WERI-Rb-1 (cell line): ENCODE results near the gene ADCY2.

Source experiments
- DNase-seq: peaks from one replicate; pipeline ENCODE4 v3.0.0-alpha.2; 2020
- H3K27ac ChIP-seq: fragments of 250-450 bp; sonication (Bioruptor Pico); 2 replicates; pipeline ENCODE4 v1.5.1; 2020; ENCODE audit warnings: mild to moderate bottlenecking, moderate library complexity
- H3K27me3 ChIP-seq: fragments of 250-450 bp; sonication (Bioruptor Pico); 2 replicates; pipeline ENCODE4 v1.5.1; 2021; ENCODE audit warnings: mild to moderate bottlenecking, low read depth, moderate library complexity; ENCODE audit not compliant: insufficient read depth, severe bottlenecking
- H3K36me3 ChIP-seq: fragments of 250-450 bp; sonication (Bioruptor Pico); 2 replicates; pipeline ENCODE4 v1.5.1; 2020; ENCODE audit warnings: mild to moderate bottlenecking, moderate library complexity
- H3K4me3 ChIP-seq: 2 replicates; pipeline ENCODE4 v1.5.1; 2011; ENCODE audit warnings: low read depth, mild to moderate bottlenecking, control low read depth, low read length
- H3K9me3 ChIP-seq: fragments of 250-450 bp; sonication (Bioruptor Pico); 2 replicates; pipeline ENCODE4 v1.5.1; 2021; ENCODE audit warnings: mild to moderate bottlenecking, moderate library complexity; ENCODE audit not compliant: severe bottlenecking
- TF ChIP-seq, protein P1 (sequence below): IDR thresholded peaks from 2 replicates; pipeline ENCODE4 v1.5.1; 2011; ENCODE audit warnings: low read depth, mild to moderate bottlenecking, control low read depth, inconsistent platforms, low read length

Gene ADCY2

DNA sequence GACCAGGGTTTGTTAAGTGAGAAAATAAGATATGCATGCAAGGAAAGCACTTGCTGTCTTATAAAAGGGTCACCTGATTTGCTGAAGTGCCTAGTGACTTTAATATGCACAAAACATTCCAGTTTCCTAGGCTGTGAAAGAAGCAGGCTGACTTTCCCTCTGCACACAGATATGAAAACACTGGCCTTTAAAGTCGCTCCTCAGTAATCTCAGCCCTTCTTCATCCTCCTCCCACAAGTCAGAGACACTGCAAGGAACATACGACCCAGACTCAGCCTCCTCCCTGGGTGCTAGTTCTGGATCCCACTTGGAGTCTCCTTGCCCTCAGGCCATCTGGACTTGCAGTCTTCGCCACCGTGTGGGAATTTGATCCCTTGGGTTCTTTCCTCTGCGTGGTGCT, 288.9 kb downstream of the ADCY2 start:
- peaks cover 8% of the 10 kb centered on the region for H3K36me3 ChIP-seq
- H3K27ac ChIP-seq, result no peak overlapping the region
- H3K4me3 ChIP-seq, result no peak overlapping the region
- TF ChIP-seq, protein P1, sequence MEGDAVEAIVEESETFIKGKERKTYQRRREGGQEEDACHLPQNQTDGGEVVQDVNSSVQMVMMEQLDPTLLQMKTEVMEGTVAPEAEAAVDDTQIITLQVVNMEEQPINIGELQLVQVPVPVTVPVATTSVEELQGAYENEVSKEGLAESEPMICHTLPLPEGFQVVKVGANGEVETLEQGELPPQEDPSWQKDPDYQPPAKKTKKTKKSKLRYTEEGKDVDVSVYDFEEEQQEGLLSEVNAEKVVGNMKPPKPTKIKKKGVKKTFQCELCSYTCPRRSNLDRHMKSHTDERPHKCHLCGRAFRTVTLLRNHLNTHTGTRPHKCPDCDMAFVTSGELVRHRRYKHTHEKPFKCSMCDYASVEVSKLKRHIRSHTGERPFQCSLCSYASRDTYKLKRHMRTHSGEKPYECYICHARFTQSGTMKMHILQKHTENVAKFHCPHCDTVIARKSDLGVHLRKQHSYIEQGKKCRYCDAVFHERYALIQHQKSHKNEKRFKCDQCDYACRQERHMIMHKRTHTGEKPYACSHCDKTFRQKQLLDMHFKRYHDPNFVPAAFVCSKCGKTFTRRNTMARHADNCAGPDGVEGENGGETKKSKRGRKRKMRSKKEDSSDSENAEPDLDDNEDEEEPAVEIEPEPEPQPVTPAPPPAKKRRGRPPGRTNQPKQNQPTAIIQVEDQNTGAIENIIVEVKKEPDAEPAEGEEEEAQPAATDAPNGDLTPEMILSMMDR, result no peak
- peaks cover 3% of the 10 kb centered on the region for H3K9me3 ChIP-seq
- H3K27me3 ChIP-seq, result no peaks in the 10 kb centered on the region
- no peak for DNase-seq

DNA sequence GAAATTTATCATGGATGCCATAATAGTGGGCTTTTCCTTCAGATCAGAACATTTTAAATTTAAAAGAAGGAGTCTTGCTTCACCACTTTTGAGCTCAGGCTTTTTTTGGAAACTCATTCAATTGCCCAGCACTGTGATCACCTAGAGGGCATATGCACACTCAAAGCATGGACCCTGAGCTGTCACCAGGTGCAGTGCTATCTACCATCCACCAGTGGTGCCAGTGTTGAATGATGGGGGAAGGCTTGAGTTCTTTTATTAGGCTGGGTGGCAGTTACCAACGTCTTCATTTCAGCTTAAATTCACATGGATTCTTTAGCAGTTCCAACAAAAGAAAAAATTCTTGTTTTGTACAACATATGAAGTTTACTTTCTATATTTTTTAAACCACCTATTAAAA, 290.9 kb downstream of the ADCY2 start:
- peak; percentile 51 for DNase-seq
- TF ChIP-seq, protein P1, result peak; percentile 63
- H3K27me3 ChIP-seq, result no peaks in the 10 kb centered on the region
- H3K27ac ChIP-seq, result no peak overlapping the region
- H3K4me3 ChIP-seq, result no peak overlapping the region
- H3K9me3 ChIP-seq, result peaks cover 5% of the 10 kb centered on the region
- H3K36me3 ChIP-seq, result peaks cover 20% of the 10 kb centered on the region

DNA sequence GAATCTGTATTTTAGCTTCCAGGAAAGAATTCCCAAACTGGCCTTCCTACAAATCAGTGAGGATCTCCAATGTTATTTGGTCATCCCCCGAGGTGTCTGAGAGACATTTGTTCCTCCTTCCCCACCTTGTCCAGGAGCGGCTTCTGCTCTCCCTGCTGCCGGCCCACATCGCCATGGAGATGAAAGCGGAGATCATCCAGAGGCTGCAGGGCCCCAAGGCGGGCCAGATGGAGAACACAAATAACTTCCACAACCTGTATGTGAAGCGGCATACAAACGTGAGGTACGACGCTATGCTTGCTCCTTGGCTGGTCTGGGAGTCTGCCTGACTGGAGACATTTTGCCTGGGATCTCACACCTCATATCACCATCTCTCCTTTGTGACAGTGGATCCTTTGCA, 294.6 kb downstream of the ADCY2 start:
- H3K4me3 ChIP-seq, result no peak overlapping the region
- peaks cover 15% of the 10 kb centered on the region for H3K9me3 ChIP-seq
- TF ChIP-seq, protein P1, result no peak
- no peaks in the 10 kb centered on the region for H3K27me3 ChIP-seq
- DNase-seq, result peak; percentile 74
- H3K27ac ChIP-seq, result peak overlapping the region; percentile 33
- H3K36me3 ChIP-seq, result peaks cover 37% of the 10 kb centered on the region

DNA sequence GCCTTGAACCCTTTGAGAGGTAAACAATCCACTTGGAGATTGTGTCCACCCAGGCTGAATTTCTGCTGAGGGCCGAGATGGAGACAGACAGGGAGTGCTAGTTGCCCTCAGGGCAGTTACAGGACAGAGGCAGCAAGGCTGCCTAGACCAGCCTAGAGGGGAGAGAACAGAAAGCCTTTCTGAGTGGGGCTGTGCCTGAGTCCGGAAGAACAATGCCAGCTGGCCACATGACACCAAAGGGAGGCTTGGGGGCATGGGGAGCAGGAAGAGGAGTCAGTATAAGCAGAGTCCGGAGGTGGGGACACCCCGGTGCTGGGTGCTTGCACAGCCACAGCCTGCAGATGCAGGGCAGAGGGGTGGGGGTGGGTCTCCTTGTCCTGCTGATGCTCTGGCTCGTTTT, 309.3 kb downstream of the ADCY2 start:
- H3K36me3 ChIP-seq, result peaks cover 46% of the 10 kb centered on the region
- TF ChIP-seq, protein P1, result no peak
- no peak overlapping the region for H3K4me3 ChIP-seq
- H3K27me3 ChIP-seq, result no peaks in the 10 kb centered on the region
- no peak overlapping the region for H3K27ac ChIP-seq
- H3K9me3 ChIP-seq, result no peaks in the 10 kb centered on the region
- no peak for DNase-seq

DNA sequence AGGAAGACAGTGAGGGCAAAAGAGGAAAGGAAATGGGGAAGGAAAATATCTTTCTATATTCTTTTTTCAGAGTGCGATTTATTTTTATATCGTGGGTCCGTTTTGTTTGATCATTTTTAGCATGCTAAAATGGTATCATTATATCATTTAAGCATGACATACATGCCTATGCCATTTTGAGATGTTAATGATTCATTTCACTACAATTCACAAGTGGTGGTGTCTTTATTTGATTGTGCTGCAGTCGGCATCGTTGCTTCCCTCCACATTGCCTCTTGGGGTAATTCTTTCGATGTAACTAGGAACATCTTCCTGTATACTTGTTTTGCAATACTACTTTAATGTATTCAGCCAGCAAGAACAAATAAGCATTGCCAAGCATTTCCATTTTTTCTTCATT, 309.8 kb downstream of the ADCY2 start:
- Histone ChIP-seq H3K27ac (no peak overlapping the region), H3K9me3 (no peaks in the 10 kb centered on the region), H3K36me3 (peaks cover 51% of the 10 kb centered on the region), H3K27me3 (no peaks in the 10 kb centered on the region), H3K4me3 (no peak overlapping the region)
- DNase-seq, result no peak
- TF ChIP-seq, protein P1, result no peak

DNA sequence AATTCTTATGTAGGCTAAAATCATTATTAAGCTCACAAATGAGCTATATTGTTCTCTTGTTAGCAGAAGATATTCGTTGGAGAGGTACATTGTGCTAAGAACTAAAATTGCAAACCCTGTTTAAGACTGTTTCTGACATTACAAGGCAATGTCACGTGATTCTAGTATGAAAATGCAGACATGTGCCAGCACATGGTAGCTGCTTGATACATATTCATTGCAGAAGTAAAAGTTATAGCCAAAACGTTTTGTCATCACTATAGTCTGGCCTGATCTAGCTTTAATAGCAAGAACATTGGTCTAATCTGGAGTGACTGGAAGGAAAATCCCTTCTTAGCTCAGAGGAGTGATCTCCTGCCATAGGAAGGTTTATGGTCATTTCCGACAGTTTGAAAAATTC, 310.3 kb downstream of the ADCY2 start:
- TF ChIP-seq, protein P1, result no peak
- no peaks in the 10 kb centered on the region for H3K9me3 ChIP-seq
- no peak for DNase-seq
- H3K36me3 ChIP-seq, result peaks cover 52% of the 10 kb centered on the region
- H3K27ac ChIP-seq, result no peak overlapping the region
- H3K27me3 ChIP-seq, result no peaks in the 10 kb centered on the region
- H3K4me3 ChIP-seq, result no peak overlapping the region
